Brain microvascular endothelial cell (primary cell): ENCODE results near the gene FAM81A.

Source experiments
- DNase-seq: peaks from one replicate; pipeline ENCODE4 v3.0.0-alpha.2; 2020
- H3K27ac ChIP-seq: fragments of 250-450 bp; sonication (Bioruptor Pico); 2 replicates; pipeline ENCODE4 v1.5.1; 2020; ENCODE audit warnings: mild to moderate bottlenecking, moderate library complexity
- H3K27me3 ChIP-seq: fragments of 250-450 bp; sonication (Bioruptor Pico); replicated peaks from 2 replicates; pipeline ENCODE4 v1.5.1; 2020; ENCODE audit warnings: mild to moderate bottlenecking
- H3K36me3 ChIP-seq: fragments of 250-450 bp; sonication (Bioruptor Pico); replicated peaks from 2 replicates; pipeline ENCODE4 v1.5.1; 2020; ENCODE audit warnings: mild to moderate bottlenecking
- H3K4me3 ChIP-seq: 2 replicates; pipeline ENCODE4 v1.5.1; 2011; ENCODE audit warnings: low read depth, mild to moderate bottlenecking, control low read depth, low read length, moderate library complexity
- in situ Hi-C: cut with HindIII; loops from 2 replicates; pipeline ENCODE4 v1.10.0; 2017; ENCODE audit warnings: low sequenced_read_pairs, low pct_ligation_motif_present
- TF ChIP-seq, protein P1 (sequence below): IDR thresholded peaks from 2 replicates; pipeline ENCODE4 v1.5.1; 2011; ENCODE audit warnings: low read depth, mild to moderate bottlenecking, moderate library complexity, low read length, control low read depth, inconsistent platforms; ENCODE audit errors: missing control alignments

Gene FAM81A

DNA sequence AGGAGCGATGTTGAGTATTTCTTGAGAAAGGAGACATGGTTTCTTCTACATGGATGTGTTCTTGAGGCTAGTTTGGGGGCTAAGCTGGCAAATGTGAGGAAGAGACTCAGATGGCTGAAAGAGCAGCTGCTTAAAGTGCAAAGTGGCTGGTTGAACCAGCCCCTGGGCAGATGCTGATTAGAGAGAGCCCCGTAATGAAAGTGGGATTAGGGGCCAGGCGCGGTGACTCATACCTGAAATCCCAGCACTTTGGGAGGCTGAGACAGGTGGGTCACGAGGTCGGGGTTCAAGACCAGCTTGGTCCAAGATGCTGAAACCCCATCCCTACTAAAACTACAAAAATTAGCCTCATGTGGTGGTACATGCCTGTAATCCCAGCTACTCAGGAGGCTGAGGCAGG is 98.6 kb downstream of the FAM81A start:
- Histone ChIP-seq H3K27me3 (no peaks in the 10 kb centered on the region), H3K4me3 (no peak overlapping the region), H3K27ac (no peak overlapping the region), H3K36me3 (no peaks in the 10 kb centered on the region)
- in situ Hi-C loops: no loop called here
- TF ChIP-seq, protein P1, sequence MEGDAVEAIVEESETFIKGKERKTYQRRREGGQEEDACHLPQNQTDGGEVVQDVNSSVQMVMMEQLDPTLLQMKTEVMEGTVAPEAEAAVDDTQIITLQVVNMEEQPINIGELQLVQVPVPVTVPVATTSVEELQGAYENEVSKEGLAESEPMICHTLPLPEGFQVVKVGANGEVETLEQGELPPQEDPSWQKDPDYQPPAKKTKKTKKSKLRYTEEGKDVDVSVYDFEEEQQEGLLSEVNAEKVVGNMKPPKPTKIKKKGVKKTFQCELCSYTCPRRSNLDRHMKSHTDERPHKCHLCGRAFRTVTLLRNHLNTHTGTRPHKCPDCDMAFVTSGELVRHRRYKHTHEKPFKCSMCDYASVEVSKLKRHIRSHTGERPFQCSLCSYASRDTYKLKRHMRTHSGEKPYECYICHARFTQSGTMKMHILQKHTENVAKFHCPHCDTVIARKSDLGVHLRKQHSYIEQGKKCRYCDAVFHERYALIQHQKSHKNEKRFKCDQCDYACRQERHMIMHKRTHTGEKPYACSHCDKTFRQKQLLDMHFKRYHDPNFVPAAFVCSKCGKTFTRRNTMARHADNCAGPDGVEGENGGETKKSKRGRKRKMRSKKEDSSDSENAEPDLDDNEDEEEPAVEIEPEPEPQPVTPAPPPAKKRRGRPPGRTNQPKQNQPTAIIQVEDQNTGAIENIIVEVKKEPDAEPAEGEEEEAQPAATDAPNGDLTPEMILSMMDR: no peak
- DNase-seq: no peak

DNA sequence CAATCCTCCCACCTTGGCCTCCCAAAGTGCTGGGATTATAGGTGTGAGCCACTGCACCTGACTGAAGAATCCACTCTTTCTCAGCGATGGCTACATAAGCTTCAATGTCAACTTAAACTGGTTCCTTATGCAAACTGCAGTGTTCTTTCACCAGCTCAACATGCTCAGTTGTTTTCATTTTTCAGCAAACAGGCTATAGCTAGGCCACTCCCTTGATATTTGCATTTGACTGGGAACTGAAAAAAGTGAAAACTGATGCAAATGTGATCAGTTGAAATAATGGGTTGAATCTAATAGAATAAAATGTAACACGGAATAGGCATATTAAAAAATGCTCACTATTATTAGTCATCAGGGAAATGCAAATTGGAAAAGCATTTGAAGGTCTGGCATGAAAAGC is 99.4 kb downstream of the FAM81A start:
- TF ChIP-seq, protein P1: no peak
- H3K4me3 ChIP-seq: no peak overlapping the region
- no peaks in the 10 kb centered on the region for H3K36me3 ChIP-seq
- no peak overlapping the region for H3K27ac ChIP-seq
- H3K27me3 ChIP-seq: no peaks in the 10 kb centered on the region
- no peak for DNase-seq
- in situ Hi-C loops: no loop called here

DNA sequence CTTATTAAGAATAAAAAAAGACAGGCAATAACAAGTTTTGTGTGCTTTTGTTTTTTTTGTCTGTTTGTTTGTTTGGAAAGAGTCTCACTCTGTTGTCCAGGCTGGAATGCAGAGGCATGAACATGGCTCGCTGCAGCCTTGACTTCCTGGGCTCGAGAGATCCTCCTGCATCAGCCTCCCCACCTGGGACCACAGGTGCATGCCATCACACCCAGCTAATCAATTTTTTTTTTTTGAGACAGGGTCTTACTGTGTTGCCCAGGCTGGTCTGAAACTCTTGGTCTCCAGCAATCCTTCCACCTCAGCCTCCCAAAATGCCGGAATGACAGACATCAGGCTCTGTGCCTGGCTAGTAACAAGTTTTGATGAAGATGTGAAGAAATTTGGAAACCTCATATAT is 100.5 kb downstream of the FAM81A start:
- TF ChIP-seq, protein P1: no peak
- Histone ChIP-seq H3K27me3 (no peaks in the 10 kb centered on the region), H3K36me3 (no peaks in the 10 kb centered on the region), H3K27ac (no peak overlapping the region), H3K4me3 (no peak overlapping the region)
- in situ Hi-C loops: no loop called here
- no peak for DNase-seq

DNA sequence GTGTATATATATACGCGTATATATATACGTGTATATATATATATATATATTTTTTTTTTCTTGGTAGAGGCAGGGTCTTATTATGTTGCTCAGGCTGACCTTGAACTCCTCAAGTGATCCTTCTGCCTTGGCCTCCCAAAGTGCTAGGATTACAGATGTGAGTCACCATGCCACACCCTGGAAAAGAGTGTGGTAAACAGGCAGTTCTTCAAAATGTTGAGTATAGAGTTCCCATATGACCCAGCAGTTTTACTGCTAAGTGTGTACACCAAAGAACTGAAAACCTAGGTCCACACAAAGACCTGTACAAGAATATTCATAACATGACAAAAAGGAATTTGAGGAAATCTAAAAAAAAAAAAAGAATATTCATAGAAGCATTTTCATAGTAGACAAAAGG is 101.8 kb downstream of the FAM81A start:
- H3K36me3 ChIP-seq: no peaks in the 10 kb centered on the region
- in situ Hi-C loops: no loop called here
- no peak overlapping the region for H3K27ac ChIP-seq
- H3K27me3 ChIP-seq: no peaks in the 10 kb centered on the region
- TF ChIP-seq, protein P1: no peak
- DNase-seq: no peak
- H3K4me3 ChIP-seq: no peak overlapping the region

DNA sequence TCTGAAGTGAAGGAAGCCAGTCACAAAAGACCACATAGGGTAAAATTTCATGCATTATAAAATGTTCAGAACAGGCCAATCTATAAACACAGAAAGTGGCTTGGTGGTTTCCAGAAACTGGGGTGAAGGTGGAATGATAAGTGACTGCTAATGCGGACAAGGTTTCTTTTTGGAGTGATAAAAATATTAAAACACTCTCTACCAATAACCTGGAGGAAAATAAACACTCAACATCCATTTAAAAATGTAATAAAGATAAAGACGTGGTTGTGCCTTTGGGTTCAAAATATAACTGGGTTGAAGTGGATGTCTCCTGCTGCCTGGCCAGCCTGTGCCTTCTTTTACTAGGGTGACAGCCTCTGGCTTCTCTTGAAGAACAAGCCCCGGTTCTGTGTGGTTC is 102.7 kb downstream of the FAM81A start:
- in situ Hi-C loops: no loop called here
- Histone ChIP-seq H3K4me3 (no peak overlapping the region), H3K27me3 (no peaks in the 10 kb centered on the region), H3K36me3 (no peaks in the 10 kb centered on the region), H3K27ac (no peak overlapping the region)
- TF ChIP-seq, protein P1: no peak
- no peak for DNase-seq

DNA sequence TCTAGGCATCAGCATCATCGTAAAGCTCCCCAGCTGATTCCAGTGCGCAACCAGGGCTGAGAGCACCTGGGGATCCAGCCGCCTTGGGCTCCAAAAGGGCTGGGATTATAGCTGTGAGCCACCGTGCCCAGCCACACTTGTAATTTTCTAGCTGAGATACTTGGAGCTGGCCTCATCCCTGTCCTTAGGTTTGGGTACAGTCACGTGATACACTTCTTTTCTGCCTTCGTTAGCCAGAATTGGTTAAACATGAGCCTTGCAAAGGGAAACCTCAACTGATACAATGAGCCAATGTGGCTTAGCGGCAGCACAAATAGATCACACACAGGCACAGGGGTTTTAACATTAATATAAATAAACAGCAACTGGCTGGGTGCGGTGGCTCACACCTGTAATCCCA is 103.8 kb downstream of the FAM81A start:
- TF ChIP-seq, protein P1: no peak
- H3K27me3 ChIP-seq: no peaks in the 10 kb centered on the region
- no peaks in the 10 kb centered on the region for H3K36me3 ChIP-seq
- in situ Hi-C loops: no loop called here
- no peak overlapping the region for H3K27ac ChIP-seq
- H3K4me3 ChIP-seq: no peak overlapping the region
- no peak for DNase-seq
